Effector memory CD4-positive, alpha-beta T cell (primary cell): ENCODE data around the gene LSM10.

Experiments used
- DNase-seq, 3 donors: peaks; one replicate each; pipeline ENCODE4 v3.0.0-alpha.2; 2020
- H3K27ac ChIP-seq: 2 replicates; pipeline ENCODE4 v1.7.0; 2013; ENCODE audit warnings: mild to moderate bottlenecking, low read length, moderate library complexity; ENCODE audit not compliant: insufficient read depth, poor library complexity, severe bottlenecking
- H3K27me3 ChIP-seq: replicated peaks from 2 replicates; pipeline ENCODE4 v1.7.0; 2013; ENCODE audit warnings: mild to moderate bottlenecking, low read length; ENCODE audit not compliant: insufficient read depth, control insufficient read depth, poor library complexity, severe bottlenecking
- H3K36me3 ChIP-seq: 2 replicates; pipeline ENCODE4 v1.7.0; 2013; ENCODE audit warnings: mild to moderate bottlenecking, low read length, moderate library complexity; ENCODE audit not compliant: control insufficient read depth, insufficient read depth
- H3K4me1 ChIP-seq: 2 replicates; pipeline ENCODE4 v1.7.0; 2013; ENCODE audit warnings: low read length, mild to moderate bottlenecking; ENCODE audit not compliant: control insufficient read depth, insufficient read depth, poor library complexity, severe bottlenecking
- H3K4me3 ChIP-seq: 2 replicates; pipeline ENCODE4 v1.7.0; 2013; ENCODE audit warnings: low read length, low read depth, mild to moderate bottlenecking; ENCODE audit not compliant: insufficient read depth, poor library complexity, severe bottlenecking
- H3K9me3 ChIP-seq: 2 replicates; pipeline ENCODE4 v1.7.0; 2013; ENCODE audit warnings: mild to moderate bottlenecking, low read length, moderate library complexity; ENCODE audit not compliant: control insufficient read depth

LSM10 gene

DNA sequence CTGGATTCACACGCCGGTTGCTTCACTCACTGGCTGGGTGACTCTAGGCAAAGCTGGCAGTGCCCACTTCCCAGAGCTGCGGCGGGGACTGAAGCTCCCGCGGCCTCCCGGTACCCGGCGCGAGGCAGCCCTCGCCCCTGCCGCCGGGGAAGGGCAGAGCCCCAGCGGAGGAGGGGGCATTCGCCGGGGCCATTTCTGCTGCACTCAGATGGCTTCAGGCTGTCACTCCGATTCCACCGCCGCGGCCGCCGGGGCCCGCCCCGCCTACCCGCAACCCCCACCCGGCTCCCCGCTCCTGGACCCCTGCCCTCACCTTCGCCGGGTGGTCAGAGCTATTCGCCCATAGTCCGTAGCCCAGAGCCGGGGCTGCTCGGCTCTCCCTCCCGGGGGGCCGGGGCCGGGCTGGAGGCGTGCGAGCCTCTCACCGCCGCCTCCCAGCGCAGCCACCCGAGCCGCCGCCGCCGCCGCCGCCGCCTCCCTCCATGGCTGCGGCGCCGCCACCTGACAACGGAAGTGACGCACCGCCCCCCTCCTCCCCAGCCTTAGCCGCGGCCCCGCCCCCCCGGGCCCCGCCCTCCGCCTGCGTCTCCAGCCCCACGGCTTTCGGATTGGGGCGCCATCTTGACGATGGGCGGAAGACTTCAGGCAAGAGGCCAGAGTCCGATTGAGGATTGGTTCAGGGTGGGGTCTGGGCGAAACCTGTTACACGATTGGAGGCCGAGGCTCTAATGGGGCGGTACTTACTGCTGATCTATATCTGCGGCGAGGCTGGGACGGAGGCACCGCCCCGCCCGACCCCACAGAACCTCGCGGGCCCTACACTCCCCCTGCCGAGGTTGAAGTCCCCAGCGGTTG is 12.1 kb downstream of the LSM10 start, which contains the start of gene STK40:
STK40 (minus strand) TSS at position 515 of the 855 bp plus-strand sequence. CDS start 24,592 bp downstream, outside the sequence.
- H3K36me3 ChIP-seq = peaks cover 5% of the 10 kb centered on the region
- H3K4me3 ChIP-seq = peak within 1 kb of the TSS; percentile 88
- H3K9me3 ChIP-seq = no peaks in the 10 kb centered on the region
- H3K27me3 ChIP-seq = no peaks in the 10 kb centered on the region
- peak; percentile 98 to 99 (median 98) for DNase-seq
- peak within 1 kb of the TSS; percentile 93 for H3K27ac ChIP-seq
- peaks cover 31% of the 10 kb centered on the region for H3K4me1 ChIP-seq

DNA sequence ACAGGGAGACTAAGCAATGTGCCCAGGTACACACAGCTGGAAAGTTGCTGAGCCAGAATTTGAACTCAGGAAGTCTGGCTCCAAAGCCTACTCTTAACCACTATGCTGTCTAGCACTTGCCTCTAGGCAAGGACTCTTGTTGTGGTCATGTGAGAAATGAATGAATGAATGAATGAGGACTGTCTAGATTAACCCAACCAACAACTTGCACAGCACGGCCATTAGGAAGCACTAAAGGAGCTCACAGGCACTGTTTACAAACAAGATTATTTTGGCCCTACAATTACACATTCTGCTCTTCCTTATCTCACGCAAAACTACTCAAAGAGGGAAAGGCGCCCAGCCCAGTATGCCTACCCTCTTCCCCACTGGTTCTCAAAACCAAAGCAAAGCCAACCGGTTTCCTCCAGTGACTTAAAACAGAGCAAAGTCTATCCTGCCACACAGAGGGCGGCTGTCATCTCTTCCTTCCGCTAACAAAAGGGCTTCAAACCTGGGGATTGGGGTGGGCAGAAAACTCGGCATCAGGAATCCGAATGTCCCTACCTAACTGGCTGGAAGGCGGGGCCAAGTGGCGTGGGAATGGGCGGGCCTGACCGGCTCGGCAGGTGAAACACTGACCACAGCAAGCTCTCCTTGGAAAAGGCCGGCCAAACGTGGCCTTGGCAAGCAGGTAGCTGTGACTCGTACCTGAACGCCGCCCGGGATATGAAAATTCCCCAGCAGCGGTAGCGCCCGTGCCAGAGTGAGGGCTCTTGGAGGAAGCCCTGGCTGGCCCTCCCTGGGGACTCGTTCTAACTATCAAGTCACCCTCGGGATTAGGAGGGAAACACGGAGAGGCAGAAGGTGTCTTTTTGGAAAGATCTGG is 12.9 kb downstream of the LSM10 start:
- no peaks in the 10 kb centered on the region for H3K9me3 ChIP-seq
- H3K27me3 ChIP-seq = no peaks in the 10 kb centered on the region
- H3K27ac ChIP-seq = peak overlapping the region; percentile 88
- H3K36me3 ChIP-seq = peaks cover 4% of the 10 kb centered on the region
- peak in 2 of 3 donors; percentile 25 to 35 for DNase-seq
- peaks cover 37% of the 10 kb centered on the region for H3K4me1 ChIP-seq
- H3K4me3 ChIP-seq = peak overlapping the region; percentile 88

DNA sequence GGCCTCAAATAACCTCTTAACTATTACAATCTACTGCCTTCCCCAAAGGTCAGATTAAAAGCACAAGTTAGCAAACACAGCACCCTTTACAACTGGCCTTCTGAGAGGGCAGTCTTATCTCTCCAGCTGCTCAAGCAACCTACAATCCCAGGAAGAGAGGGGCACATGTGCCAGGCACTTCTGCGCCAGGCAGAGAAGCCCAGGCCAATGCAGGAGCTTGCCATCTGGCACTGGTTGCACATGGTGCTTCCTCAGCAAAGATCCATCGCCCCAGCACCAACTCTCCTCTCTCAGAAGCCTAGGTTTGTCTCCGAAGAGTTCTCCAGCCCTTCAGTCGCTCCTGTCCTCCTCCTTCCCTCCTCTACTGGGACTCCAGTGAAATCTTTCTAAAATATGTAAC is 14.5 kb downstream of the LSM10 start:
- Histone ChIP-seq H3K4me3 (no peak overlapping the region), H3K27me3 (no peaks in the 10 kb centered on the region), H3K4me1 (peaks cover 42% of the 10 kb centered on the region), H3K27ac (no peak overlapping the region), H3K36me3 (no peaks in the 10 kb centered on the region), H3K9me3 (no peaks in the 10 kb centered on the region)
- DNase-seq = no peak

DNA sequence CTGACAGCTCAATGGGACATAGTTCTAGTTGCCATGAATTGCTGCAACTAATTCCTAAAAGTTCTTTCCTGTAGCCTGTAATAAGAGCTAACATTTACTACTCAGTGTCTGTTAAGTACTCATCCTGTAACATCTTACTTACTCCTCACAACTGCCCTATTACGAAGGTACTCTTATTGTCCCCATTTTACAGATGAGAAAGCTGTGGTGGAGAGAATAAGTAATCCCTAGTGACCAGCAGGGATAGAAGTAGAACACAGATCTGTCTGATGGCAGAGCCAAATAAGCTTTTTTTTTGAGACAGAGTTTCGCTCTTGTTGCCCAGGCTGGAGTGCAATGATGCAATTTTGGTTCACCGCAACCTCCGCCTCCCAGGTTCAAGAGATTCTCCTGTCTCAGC is 15.0 kb downstream of the LSM10 start:
- Histone ChIP-seq H3K27me3 (no peaks in the 10 kb centered on the region), H3K4me3 (no peak overlapping the region), H3K9me3 (no peaks in the 10 kb centered on the region), H3K36me3 (no peaks in the 10 kb centered on the region), H3K27ac (no peak overlapping the region), H3K4me1 (peaks cover 48% of the 10 kb centered on the region)
- DNase-seq = no peak

DNA sequence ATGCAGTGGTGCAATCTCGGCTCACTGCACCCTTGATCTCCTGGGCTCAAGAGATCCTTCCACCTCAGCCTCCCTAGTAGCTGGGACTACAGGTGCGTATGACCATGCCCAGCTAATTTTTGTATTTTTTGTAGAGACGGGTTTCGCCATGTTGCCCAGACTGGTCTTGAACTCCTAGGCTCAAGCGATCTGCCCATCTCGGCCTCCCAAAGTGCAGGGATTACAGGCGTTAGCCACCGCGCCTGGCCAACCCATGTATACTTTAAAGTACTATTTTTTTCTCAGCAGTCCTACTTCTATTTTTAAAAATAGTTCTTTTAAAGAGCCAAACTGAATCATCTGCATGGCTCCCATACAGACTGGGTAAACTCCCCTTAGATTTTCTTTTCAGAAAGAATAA is 15.5 kb downstream of the LSM10 start:
- Histone ChIP-seq H3K27ac (no peak overlapping the region), H3K36me3 (no peaks in the 10 kb centered on the region), H3K4me1 (peaks cover 50% of the 10 kb centered on the region), H3K9me3 (no peaks in the 10 kb centered on the region), H3K4me3 (no peak overlapping the region), H3K27me3 (no peaks in the 10 kb centered on the region)
- DNase-seq = no peak

DNA sequence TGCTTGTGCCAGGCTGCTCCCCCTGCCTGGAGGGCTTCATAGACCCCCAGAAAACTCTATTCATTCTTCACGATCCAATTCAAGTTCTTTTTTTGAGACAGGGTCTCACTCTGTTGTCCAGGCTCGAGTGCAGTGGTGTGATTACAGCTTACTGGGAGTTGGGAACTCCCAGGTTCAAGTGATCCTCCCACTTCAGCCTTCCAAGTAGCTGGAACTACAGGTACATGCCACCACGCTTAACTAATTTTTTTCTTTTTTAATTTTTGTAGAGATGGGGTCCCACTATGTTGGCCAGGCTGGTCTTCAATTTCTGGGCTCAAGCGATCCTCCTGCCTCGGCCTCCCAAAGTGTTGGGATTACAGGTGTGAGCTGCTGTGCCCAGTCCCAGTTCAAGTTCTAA is 16.3 kb downstream of the LSM10 start:
- peaks cover 42% of the 10 kb centered on the region for H3K4me1 ChIP-seq
- no peak overlapping the region for H3K4me3 ChIP-seq
- no peaks in the 10 kb centered on the region for H3K27me3 ChIP-seq
- no peak overlapping the region for H3K27ac ChIP-seq
- H3K9me3 ChIP-seq = no peaks in the 10 kb centered on the region
- DNase-seq = no peak
- H3K36me3 ChIP-seq = no peaks in the 10 kb centered on the region

DNA sequence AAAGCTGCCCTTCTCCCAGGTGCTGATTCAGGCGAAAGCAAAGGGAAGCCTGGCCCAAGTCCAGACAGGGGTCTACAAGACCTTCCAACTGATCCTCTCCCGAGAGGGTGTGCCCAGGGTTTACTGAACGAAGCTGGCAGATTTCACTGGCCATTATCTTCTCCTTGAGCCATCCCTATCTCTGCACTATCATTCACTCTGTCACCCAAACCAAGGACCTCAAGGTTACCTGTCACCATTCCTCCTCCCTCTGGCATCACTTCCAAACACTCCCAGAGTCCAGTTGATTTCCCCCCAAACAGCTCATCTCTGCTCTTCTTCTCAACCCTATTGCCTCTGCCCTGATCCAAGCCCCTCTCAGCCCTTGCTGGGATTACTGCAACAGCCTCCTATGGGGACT is 16.9 kb downstream of the LSM10 start:
- DNase-seq = no peak
- Histone ChIP-seq H3K9me3 (no peaks in the 10 kb centered on the region), H3K27ac (no peak overlapping the region), H3K4me3 (no peak overlapping the region), H3K27me3 (no peaks in the 10 kb centered on the region), H3K4me1 (peaks cover 44% of the 10 kb centered on the region), H3K36me3 (peaks cover 2% of the 10 kb centered on the region)

DNA sequence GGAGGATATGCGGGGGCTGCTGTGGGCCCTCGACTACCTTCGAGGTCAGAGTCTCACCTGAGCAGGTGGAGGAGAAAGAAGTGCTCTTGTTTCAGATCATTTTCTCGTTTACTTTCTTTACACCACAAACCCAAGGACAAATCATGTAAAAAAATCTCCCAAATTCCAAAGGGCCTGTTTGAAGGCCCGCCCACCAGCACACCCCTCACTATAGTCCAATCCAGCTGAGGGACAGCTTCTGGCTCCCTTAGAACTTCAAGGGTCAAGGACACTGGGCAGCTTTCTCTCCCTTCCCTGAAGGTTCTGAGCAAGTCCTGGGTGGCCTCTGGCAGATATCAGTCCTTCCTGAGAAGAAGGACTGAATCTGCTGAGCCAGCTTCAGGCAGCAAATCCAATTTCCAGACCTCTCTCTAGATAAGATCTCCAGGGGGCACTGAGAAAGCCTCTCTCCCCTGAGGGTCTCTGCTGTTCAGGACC is 17.5 kb downstream of the LSM10 start:
- Histone ChIP-seq H3K9me3 (no peaks in the 10 kb centered on the region), H3K36me3 (peaks cover 2% of the 10 kb centered on the region), H3K27ac (no peak overlapping the region), H3K27me3 (no peaks in the 10 kb centered on the region), H3K4me1 (peaks cover 45% of the 10 kb centered on the region), H3K4me3 (no peak overlapping the region)
- no peak for DNase-seq

DNA sequence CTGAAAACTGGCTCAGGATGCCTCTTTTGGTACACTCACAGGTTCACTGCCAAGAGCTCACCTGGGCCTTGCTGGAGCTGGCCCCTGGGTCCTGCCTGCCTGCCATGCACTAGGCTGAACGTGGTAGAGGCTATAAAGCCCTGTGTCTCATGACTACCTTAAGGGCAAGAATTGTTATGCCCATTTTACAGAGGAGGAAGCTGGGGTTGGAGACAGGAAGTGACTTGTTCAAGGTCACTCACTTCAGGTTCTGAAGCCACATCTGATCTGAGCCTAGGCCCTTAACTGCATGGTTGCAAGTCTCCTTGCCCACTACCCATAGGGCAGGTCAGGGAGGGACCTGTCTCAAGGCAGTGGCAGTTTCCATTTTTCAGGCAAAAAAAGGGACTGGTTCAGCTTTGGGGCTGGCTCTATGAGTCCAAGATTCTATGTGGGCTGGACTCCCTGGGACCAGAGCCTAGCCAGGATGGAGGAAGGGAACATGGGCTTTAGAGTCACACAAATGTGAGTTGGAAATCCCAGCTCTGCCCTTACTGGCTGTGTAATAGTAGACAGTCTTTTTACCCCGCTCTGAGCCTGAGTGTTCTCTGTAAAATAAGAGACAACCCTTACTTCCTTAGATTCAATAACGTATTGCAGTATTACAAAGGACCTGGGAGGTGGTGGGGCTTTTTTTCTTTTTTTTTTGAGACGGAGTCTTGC is 19.8 kb downstream of the LSM10 start:
- peaks cover 52% of the 10 kb centered on the region for H3K4me1 ChIP-seq
- peak overlapping the region; percentile 61 for H3K27ac ChIP-seq
- H3K4me3 ChIP-seq = no peak overlapping the region
- DNase-seq = no peak
- peaks cover 2% of the 10 kb centered on the region for H3K36me3 ChIP-seq
- H3K27me3 ChIP-seq = no peaks in the 10 kb centered on the region
- no peaks in the 10 kb centered on the region for H3K9me3 ChIP-seq
